HEK293T (cell line): ENCODE results near the gene ABCC10.

Source experiments
- ARNT ChIP-seq: fragments of 450-650 bp; IDR thresholded peaks from 2 replicates; pipeline ENCODE4 v1.6.1; 2017; ENCODE audit warnings: mild to moderate bottlenecking
- BHLHE40 ChIP-seq: fragments of 450-650 bp; IDR thresholded peaks from 2 replicates; pipeline ENCODE4 v1.6.1; 2016; ENCODE audit warnings: mild to moderate bottlenecking, moderate library complexity, borderline replicate concordance
- CTBP1 ChIP-seq: fragments of 450-650 bp; IDR thresholded peaks from 2 replicates; pipeline ENCODE4 v1.6.1; 2016; ENCODE audit warnings: borderline replicate concordance
- ELF4 ChIP-seq: fragments of 450-650 bp; IDR thresholded peaks from 2 replicates; pipeline ENCODE4 v1.6.1; 2017; ENCODE audit warnings: antibody characterized with exemption
- FOXA1 ChIP-seq: fragments of 450-650 bp; IDR thresholded peaks from 2 replicates; pipeline ENCODE4 v1.6.1; 2016; ENCODE audit warnings: mild to moderate bottlenecking
- FOXK2 ChIP-seq: fragments of 450-650 bp; IDR thresholded peaks from 2 replicates; pipeline ENCODE4 v1.6.1; 2016; ENCODE audit warnings: mild to moderate bottlenecking
- FOXM1 ChIP-seq: fragments of 450-650 bp; IDR thresholded peaks from 2 replicates; pipeline ENCODE4 v1.6.1; 2017; ENCODE audit warnings: mild to moderate bottlenecking, borderline replicate concordance
- HDGF ChIP-seq: fragments of 450-650 bp; IDR thresholded peaks from 2 replicates; pipeline ENCODE4 v1.6.1; 2017; ENCODE audit warnings: antibody characterized with exemption, borderline replicate concordance
- L3MBTL2 ChIP-seq: fragments of 450-650 bp; conservative IDR thresholded peaks from 2 replicates; pipeline ENCODE4 v1.6.1; 2016; ENCODE audit warnings: mild to moderate bottlenecking
- NFRKB ChIP-seq: fragments of 450-650 bp; IDR thresholded peaks from 2 replicates; pipeline ENCODE4 v1.6.1; 2016; ENCODE audit warnings: mild to moderate bottlenecking, moderate library complexity
- PKNOX1 ChIP-seq: fragments of 450-650 bp; IDR thresholded peaks from 2 replicates; pipeline ENCODE4 v1.6.1; 2016
- SP1 ChIP-seq: fragments of 450-650 bp; IDR thresholded peaks from 2 replicates; pipeline ENCODE4 v1.6.1; 2017
- SUZ12 ChIP-seq: fragments of 450-650 bp; IDR thresholded peaks from 2 replicates; pipeline ENCODE4 v1.6.1; 2016; ENCODE audit warnings: mild to moderate bottlenecking
- TARDBP ChIP-seq: fragments of 450-650 bp; IDR thresholded peaks from 2 replicates; pipeline ENCODE4 v1.6.1; 2016

- TF ChIP-seq PKNOX1 (no peak), FOXK2 (no peak), ARNT (no peak), SUZ12 (no peak), FOXM1 (no peak), NFRKB (no peak), SP1 (no peak), BHLHE40 (no peak), TARDBP (no peak), ELF4 (no peak), HDGF (no peak), FOXA1 (no peak), CTBP1 (no peak), L3MBTL2 (no peak)
These were observed 32.4 kb upstream of the ABCC10 start for GRCh38 chr6:43394982-43395381.
